OCI-M1 (cell line): ENCODE data around the gene PLA1A.

Source experiments
- DNase-seq: peaks from one replicate; lab custom pipeline; 2025; lab: John Stamatoyannopoulos, UW

The PLA1A gene

GRCh38 chr3:119637679-119638477 lies 40.2 kb downstream of the PLA1A start:
- peak; percentile 75 for DNase-seq

GRCh38 chr3:119639494-119640350 lies 42.0 kb downstream of the PLA1A start:
- peak; percentile 24 for DNase-seq

GRCh38 chr3:119641416-119641815 lies 43.7 kb downstream of the PLA1A start:
- DNase-seq, result no peak

- peak; percentile 45 for DNase-seq
Measured at GRCh38 chr3:119642746-119643473, 45.2 kb downstream of the PLA1A start.

GRCh38 chr3:119643528-119643927 lies 45.8 kb downstream of the PLA1A start:
- DNase-seq, result no peak

GRCh38 chr3:119644481-119644880 lies 46.8 kb downstream of the PLA1A start:
- no peak for DNase-seq

- DNase-seq, result no peak
Measured at GRCh38 chr3:119645813-119646212, 48.1 kb downstream of the PLA1A start.

- no peak for DNase-seq
Measured at GRCh38 chr3:119647171-119647570, 49.5 kb downstream of the PLA1A start.

- DNase-seq, result no peak
Measured at GRCh38 chr3:119647843-119648575, 50.3 kb downstream of the PLA1A start.

- DNase-seq, result peak; percentile 52
Measured at GRCh38 chr3:119649761-119650160, 52.1 kb downstream of the PLA1A start.

- no peak for DNase-seq
Measured at GRCh38 chr3:119652306-119653033, 54.8 kb downstream of the PLA1A start.

GRCh38 chr3:119653876-119654275 lies 56.2 kb downstream of the PLA1A start:
- no peak for DNase-seq

GRCh38 chr3:119657887-119658702 lies 60.4 kb downstream of the PLA1A start:
- peak; percentile 67 for DNase-seq

GRCh38 chr3:119658994-119659393 lies 61.3 kb downstream of the PLA1A start:
- DNase-seq, result no peak

GRCh38 chr3:119659606-119660291 lies 62.1 kb downstream of the PLA1A start:
- peak; percentile 23 for DNase-seq

- DNase-seq, result no peak
Measured at GRCh38 chr3:119660474-119661440, 63.1 kb downstream of the PLA1A start, which contains the start of gene POPDC2. POPDC2 (minus strand) TSS chr3:119660589; CDS start chr3:119660423, 166 bp downstream.

GRCh38 chr3:119662604-119663373 lies 65.1 kb downstream of the PLA1A start:
- DNase-seq, result no peak
